ENCODE data around the gene BRD7.

The BRD7 gene

GRCh38 chr16:50303041-50303604 lies 65.7 kb downstream of the BRD7 start:
- no peak for DNase-seq (ENCODE audit: low read depth in 2 of 2)

GRCh38 chr16:50302472-50303005 lies 66.2 kb downstream of the BRD7 start:
- no peak for DNase-seq (ENCODE audit: low read depth in 2 of 2)

- DNase-seq (ENCODE audit: low read depth in 2 of 2): no peak
Measured at GRCh38 chr16:50301626-50302471, 66.9 kb downstream of the BRD7 start.

- no peak for DNase-seq (ENCODE audit: low read depth in 2 of 2)
Measured at GRCh38 chr16:50300942-50301625, 67.7 kb downstream of the BRD7 start.

GRCh38 chr16:50299508-50300105 lies 69.2 kb downstream of the BRD7 start:
- DNase-seq (ENCODE audit: low read depth in 2 of 2): no peak

- no peak for DNase-seq (ENCODE audit: low read depth in 2 of 2)
Measured at GRCh38 chr16:50298591-50299507, 69.9 kb downstream of the BRD7 start.

GRCh38 chr16:50298075-50298460 lies 70.7 kb downstream of the BRD7 start:
- no peak for DNase-seq (ENCODE audit: low read depth in 2 of 2)

- no peak for DNase-seq (ENCODE audit: low read depth in 2 of 2)
Measured at GRCh38 chr16:50297301-50298074, 71.3 kb downstream of the BRD7 start.

GRCh38 chr16:50296807-50297206 lies 72.0 kb downstream of the BRD7 start:
- no peak for DNase-seq (ENCODE audit: low read depth in 2 of 2)

- no peak for DNase-seq (ENCODE audit: low read depth in 2 of 2)
Measured at GRCh38 chr16:50295541-50296132, 73.2 kb downstream of the BRD7 start.

GRCh38 chr16:50294955-50295354 lies 73.8 kb downstream of the BRD7 start:
- DNase-seq (ENCODE audit: low read depth in 2 of 2): no peak

- DNase-seq (ENCODE audit: low read depth in 2 of 2): no peak
Measured at GRCh38 chr16:50293994-50294855, 74.6 kb downstream of the BRD7 start.

- no peak for DNase-seq (ENCODE audit: low read depth in 2 of 2)
Measured at GRCh38 chr16:50293041-50293783, 75.6 kb downstream of the BRD7 start.

GRCh38 chr16:50292566-50292948 lies 76.2 kb downstream of the BRD7 start:
- no peak for DNase-seq (ENCODE audit: low read depth in 2 of 2)

- DNase-seq (ENCODE audit: low read depth in 2 of 2): no peak
Measured at GRCh38 chr16:50291719-50292565, 76.8 kb downstream of the BRD7 start.

GRCh38 chr16:50290856-50291255 lies 77.9 kb downstream of the BRD7 start:
- DNase-seq (ENCODE audit: low read depth in 2 of 2): no peak

Measured in stimulated activated CD8-positive, alpha-beta memory T cell treated with anti-CD3 and anti-CD28 coated beads, Interleukin-2, amount 100 ng/mL, for 48 hours (primary cell).